Medulla oblongata (tissue), 1 donor: ENCODE data around the gene NPIPB2.

ENCODE experiments used
- DNase-seq: peaks from one replicate; pipeline ENCODE4 v3.0.0-alpha.2; 2015; ENCODE audit errors: extremely low spot score

Gene NPIPB2

GRCh38 chr16:11903906-11904305, 37.9 kb downstream of the NPIPB2 start:
- no peak for DNase-seq

GRCh38 chr16:11901091-11901490, 40.8 kb downstream of the NPIPB2 start:
- no peak for DNase-seq

- DNase-seq, result no peak
These were observed 45.2 kb downstream of the NPIPB2 start for GRCh38 chr16:11896486-11897176.

GRCh38 chr16:11893571-11893970, 48.3 kb downstream of the NPIPB2 start:
- no peak for DNase-seq

- DNase-seq, result no peak
These were observed 49.1 kb downstream of the NPIPB2 start for GRCh38 chr16:11892761-11893160.

GRCh38 chr16:11890231-11890965, 51.4 kb downstream of the NPIPB2 start:
- no peak for DNase-seq

GRCh38 chr16:11886881-11887280, 55.0 kb downstream of the NPIPB2 start:
- DNase-seq, result no peak

GRCh38 chr16:11884035-11884434, 57.8 kb downstream of the NPIPB2 start:
- no peak for DNase-seq

- no peak for DNase-seq
These were observed 61.8 kb downstream of the NPIPB2 start for GRCh38 chr16:11880007-11880406.

GRCh38 chr16:11877374-11877773, 64.5 kb downstream of the NPIPB2 start:
- no peak for DNase-seq
